Thoracic aorta (tissue), 2 donors: ENCODE data around the gene EEF1B2. TPM values are rescaled to one million over a fixed set of nuclear protein-coding genes. Genes with fewer than 3 reads are reported as not detected.
"Not testable (repeated sequence)": the region's sequence is repeated elsewhere in the genome, so short reads cannot be mapped to it uniquely, and the experiment has no call there.

Experiments
- ATAC-seq: fragments of 150-250 bp; one replicate; pipeline ENCODE4 v1.8.0; 2017; ENCODE audit warnings: low read depth; ENCODE audit not compliant: insufficient number of reproducible peaks, low FRiP score
- DNase-seq: peaks from one replicate; pipeline ENCODE4 v3.0.0-alpha.2; 2020; ENCODE audit warnings: low spot score
- H3K27ac ChIP-seq, 2 donors: fragments of 200-600 bp; sonication (generic); 1 replicate in 1 of 2; 2 replicates in 1 of 2; pipeline ENCODE4 v1.5.1; 2016; ENCODE audit warnings: mild to moderate bottlenecking in 2 of 2, moderate library complexity in 2 of 2
- H3K27me3 ChIP-seq: fragments of 200-600 bp; sonication (generic); replicated peaks from 2 replicates; pipeline ENCODE4 v1.6.0; 2016; ENCODE audit warnings: mild to moderate bottlenecking; ENCODE audit not compliant: insufficient read depth
- H3K36me3 ChIP-seq: fragments of 200-600 bp; sonication (generic); one replicate; pipeline ENCODE4 v1.5.1; 2016
- H3K4me1 ChIP-seq, 2 donors: fragments of 200-600 bp; sonication (generic); 1 replicate in 1 of 2; 2 replicates in 1 of 2; pipeline versions ENCODE4 v1.5.1 to v1.6.0; 2016; ENCODE audit warnings: low read depth in 2 of 2, mild to moderate bottlenecking in 1 of 2; ENCODE audit not compliant: control insufficient read depth in 1 of 2
- H3K4me3 ChIP-seq: fragments of 200-600 bp; sonication (generic); 2 replicates; pipeline ENCODE4 v1.5.1; 2016; ENCODE audit warnings: mild to moderate bottlenecking
- H3K9me3 ChIP-seq: fragments of 200-600 bp; sonication (generic); 2 replicates; pipeline ENCODE4 v1.5.1; 2016
- total RNA-seq, 2 donors: library from RNA; depleted of rRNA; stranded (reverse); fragments of >200 nt; gene quantifications; one replicate each; pipeline versions ENCODE4 v1.1.0 to v1.2.3, GENCODE V29; 2016
- TF ChIP-seq, protein P1 (sequence below): fragments of 200-600 bp; sonication (generic); IDR thresholded peaks from one replicate; pipeline ENCODE4 v1.5.1; 2019; ENCODE audit warnings: antibody characterized with exemption

EEF1B2 gene
- total RNA-seq, 2 donors from 2014 or later, result 123 to 215 TPM

DNA sequence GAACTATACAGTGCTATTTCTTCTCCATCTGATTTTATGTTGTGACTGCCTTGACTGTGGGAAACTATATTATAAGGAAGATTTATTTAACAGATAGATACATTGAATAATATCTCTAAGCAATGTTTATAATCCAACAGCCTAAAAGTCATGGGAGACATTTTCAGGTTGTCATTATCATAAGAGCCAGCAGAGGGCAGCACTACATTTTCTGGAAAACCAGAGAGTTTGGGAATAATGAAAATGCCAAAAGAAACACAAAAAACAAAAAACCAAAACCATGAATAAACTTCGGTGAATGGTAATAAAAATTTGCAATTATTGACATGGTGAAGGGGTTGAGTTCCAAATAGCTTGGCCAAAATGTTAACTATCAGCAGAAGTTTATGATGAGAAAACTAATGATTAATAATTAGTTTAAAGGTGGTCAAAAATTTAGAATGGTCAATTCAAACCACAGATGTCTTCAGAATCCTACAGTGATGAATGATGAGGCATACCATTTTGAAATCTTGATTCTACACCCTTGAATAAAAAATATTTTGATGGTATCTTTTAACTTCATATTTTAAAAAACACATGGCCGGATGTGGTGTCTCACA is 4.7 kb downstream of the EEF1B2 start:
- TF ChIP-seq, protein P1, sequence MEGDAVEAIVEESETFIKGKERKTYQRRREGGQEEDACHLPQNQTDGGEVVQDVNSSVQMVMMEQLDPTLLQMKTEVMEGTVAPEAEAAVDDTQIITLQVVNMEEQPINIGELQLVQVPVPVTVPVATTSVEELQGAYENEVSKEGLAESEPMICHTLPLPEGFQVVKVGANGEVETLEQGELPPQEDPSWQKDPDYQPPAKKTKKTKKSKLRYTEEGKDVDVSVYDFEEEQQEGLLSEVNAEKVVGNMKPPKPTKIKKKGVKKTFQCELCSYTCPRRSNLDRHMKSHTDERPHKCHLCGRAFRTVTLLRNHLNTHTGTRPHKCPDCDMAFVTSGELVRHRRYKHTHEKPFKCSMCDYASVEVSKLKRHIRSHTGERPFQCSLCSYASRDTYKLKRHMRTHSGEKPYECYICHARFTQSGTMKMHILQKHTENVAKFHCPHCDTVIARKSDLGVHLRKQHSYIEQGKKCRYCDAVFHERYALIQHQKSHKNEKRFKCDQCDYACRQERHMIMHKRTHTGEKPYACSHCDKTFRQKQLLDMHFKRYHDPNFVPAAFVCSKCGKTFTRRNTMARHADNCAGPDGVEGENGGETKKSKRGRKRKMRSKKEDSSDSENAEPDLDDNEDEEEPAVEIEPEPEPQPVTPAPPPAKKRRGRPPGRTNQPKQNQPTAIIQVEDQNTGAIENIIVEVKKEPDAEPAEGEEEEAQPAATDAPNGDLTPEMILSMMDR, result peak; percentile 66
- Histone ChIP-seq H3K27ac (no peak overlapping the region), H3K36me3 (peaks cover 15% of the 10 kb centered on the region), H3K4me1 (peaks cover 8 to 10% of the 10 kb centered on the region in 2 donors), H3K4me3 (no peak overlapping the region), H3K9me3 (no peaks in the 10 kb centered on the region), H3K27me3 (no peaks in the 10 kb centered on the region)
- DNase-seq, result no peak
- ATAC-seq, result no peak

DNA sequence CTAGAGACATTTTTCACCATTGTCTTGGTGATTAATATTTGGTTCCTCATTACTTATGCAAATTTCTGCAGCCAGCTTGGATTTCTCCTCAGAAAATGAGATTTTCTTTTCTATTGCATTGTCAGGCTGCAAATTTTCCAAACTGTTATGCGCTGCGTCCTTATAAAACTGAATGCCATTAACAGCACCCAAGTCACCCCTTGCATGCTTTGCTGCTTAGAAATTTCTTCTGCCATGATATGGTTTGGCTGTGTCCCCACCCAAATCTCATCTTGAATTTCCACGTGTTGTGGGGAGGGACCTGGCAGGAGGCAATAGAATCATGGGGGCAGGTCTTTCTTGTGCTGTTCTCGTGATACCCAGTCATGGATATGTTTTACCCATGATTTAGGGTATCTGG is 8.5 kb downstream of the EEF1B2 start:
- not testable (repeated sequence) for H3K27ac ChIP-seq, DNase-seq, H3K36me3 ChIP-seq, H3K27me3 ChIP-seq, H3K4me1 ChIP-seq, H3K4me3 ChIP-seq, ATAC-seq, H3K9me3 ChIP-seq

DNA sequence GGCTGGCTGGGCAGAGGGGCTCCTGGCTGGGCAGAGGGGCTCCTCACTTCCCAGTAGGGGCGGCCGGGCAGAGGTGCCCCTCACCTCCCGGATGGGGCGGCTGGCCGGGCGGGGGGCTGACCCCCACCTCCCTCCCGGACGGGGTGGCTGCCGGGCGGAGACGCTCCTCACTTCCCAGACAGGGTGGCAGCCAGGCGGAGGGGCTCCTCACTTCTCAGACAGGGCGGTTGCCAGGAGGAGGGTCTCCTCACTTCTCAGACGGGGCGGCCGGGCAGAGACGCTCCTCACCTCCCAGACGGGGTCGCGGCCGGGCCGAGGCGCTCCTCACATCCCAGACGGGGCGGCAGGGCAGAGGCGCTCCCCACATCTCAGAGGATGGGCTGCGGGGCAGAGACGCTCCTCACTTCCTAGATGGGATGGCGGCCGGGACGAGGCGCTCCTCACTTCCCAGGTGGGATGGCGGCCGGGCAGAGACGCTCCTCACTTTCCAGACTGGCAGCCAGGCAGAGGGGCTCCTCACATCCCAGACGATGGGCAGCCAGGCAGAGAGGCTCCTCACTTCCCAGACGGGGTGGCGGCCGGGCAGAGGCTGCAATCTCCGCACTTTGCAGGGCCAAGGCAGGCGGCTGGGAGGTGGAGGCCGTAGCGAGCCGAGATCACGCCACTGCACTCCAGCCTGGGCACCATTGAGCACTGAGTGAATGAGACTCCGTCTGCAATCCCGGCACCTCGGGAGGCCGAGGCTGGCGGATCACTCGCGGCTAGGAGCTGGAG is 12.1 kb downstream of the EEF1B2 start:
- not testable (repeated sequence) for H3K9me3 ChIP-seq, H3K4me3 ChIP-seq, DNase-seq, H3K27ac ChIP-seq, H3K36me3 ChIP-seq, H3K4me1 ChIP-seq, H3K27me3 ChIP-seq, ATAC-seq

DNA sequence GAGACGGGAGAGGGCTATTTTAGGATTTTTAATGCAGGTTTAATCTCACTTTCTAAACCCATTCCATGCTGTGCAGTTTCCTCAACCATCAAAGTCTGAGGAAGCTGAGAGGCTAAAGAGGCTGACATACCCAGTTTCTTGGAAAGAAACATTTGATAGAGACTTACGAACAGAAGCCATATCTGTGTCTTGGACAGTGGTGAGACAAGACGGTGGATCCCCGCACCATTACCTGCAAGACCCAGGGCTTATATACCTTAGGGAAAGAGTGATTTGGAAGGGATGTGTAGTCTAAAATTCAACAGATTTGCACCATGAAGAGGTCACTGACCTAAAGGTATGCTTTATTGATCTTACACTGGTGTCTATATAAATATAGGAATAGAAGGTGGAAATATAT is 13.5 kb downstream of the EEF1B2 start:
- Histone ChIP-seq H3K9me3 (no peaks in the 10 kb centered on the region), H3K36me3 (no peaks in the 10 kb centered on the region), H3K4me1 (no peaks in the 10 kb centered on the region), H3K27me3 (no peaks in the 10 kb centered on the region), H3K27ac (no peak overlapping the region), H3K4me3 (no peak overlapping the region)
- TF ChIP-seq, protein P1, result no peak
- ATAC-seq (no peak), DNase-seq (no peak)

DNA sequence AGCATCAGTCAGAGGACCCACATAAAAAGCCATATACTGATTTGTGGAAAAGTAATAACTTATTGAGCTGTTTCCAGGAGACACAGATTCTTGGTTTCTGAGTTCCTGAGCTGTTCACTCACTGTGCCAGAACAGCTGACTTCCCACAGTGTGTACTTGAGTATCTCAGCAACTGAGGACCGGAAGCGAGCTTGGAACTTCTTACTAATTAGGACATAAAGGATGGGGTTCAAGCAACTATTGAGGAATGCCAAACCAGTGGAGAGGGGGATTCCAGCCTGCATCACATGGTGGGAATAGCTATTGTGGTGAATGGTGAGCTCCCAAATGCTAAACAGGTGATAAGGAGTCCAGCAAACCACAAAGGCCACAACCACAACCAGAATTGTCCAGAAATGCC is 16.4 kb downstream of the EEF1B2 start:
- H3K36me3 ChIP-seq, result no peaks in the 10 kb centered on the region
- H3K4me3 ChIP-seq, result no peak overlapping the region
- H3K4me1 ChIP-seq, result no peaks in the 10 kb centered on the region
- DNase-seq, result no peak
- no peak for ATAC-seq
- H3K27ac ChIP-seq, result no peak overlapping the region
- H3K27me3 ChIP-seq, result no peaks in the 10 kb centered on the region
- no peaks in the 10 kb centered on the region for H3K9me3 ChIP-seq
- TF ChIP-seq, protein P1, result no peak

DNA sequence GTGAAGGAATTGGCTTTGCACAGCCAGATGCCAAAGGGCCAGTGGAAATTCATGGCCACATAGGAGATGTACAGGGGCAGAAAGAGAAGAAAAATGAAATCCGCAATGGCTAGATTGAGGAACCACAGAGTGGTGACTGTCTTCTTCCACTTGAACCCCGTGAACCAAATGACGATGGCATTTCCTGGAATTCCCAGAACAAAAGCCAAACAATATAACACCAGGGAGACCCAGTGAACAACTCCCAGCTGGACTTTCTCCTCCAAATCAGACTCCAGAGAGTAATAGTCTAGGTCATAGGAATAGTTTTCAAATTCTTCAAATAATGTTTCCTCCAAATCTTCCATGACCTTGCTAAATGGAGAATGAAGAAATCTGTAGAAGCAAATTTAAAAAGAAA is 17.2 kb downstream of the EEF1B2 start:
- H3K4me1 ChIP-seq, result no peaks in the 10 kb centered on the region
- H3K4me3 ChIP-seq, result no peak overlapping the region
- TF ChIP-seq, protein P1, result no peak
- no peak for ATAC-seq
- H3K36me3 ChIP-seq, result no peaks in the 10 kb centered on the region
- no peaks in the 10 kb centered on the region for H3K9me3 ChIP-seq
- DNase-seq, result no peak
- H3K27me3 ChIP-seq, result no peaks in the 10 kb centered on the region
- no peak overlapping the region for H3K27ac ChIP-seq

DNA sequence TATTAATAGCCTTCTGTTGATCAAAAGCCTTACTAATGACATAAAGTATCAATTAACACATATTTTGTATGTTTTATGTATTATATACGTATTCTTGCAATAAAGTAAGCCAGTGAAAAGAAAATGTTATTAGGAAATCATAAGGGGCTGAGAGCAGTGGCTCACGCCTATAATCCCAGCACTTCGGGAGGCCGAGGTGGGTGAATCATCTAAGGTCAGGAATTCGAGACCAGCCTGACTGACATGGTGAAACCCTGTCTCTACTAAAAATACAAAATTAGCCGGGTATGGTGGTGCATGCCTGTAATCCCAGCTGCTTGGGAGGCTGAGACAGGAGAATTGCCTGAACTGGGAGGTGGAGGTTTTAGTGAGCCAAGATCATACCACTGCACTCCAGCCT is 21.8 kb downstream of the EEF1B2 start:
- not testable (repeated sequence) for H3K36me3 ChIP-seq, H3K27ac ChIP-seq, H3K4me1 ChIP-seq, DNase-seq, ATAC-seq, H3K4me3 ChIP-seq, H3K27me3 ChIP-seq, H3K9me3 ChIP-seq
